SH-SY5Y (cell line): Measurements from ENCODE around the gene MAST4.

Experiments used
- GATA2 ChIP-seq: IDR thresholded peaks from 2 replicates; pipeline ENCODE4 v1.6.1; 2011; ENCODE audit warnings: mild to moderate bottlenecking, low read depth, low read length
- GATA3 ChIP-seq: IDR thresholded peaks from 2 replicates; pipeline ENCODE4 v1.6.1; 2011; ENCODE audit warnings: low read depth, mild to moderate bottlenecking, low read length, moderate library complexity

DNA sequence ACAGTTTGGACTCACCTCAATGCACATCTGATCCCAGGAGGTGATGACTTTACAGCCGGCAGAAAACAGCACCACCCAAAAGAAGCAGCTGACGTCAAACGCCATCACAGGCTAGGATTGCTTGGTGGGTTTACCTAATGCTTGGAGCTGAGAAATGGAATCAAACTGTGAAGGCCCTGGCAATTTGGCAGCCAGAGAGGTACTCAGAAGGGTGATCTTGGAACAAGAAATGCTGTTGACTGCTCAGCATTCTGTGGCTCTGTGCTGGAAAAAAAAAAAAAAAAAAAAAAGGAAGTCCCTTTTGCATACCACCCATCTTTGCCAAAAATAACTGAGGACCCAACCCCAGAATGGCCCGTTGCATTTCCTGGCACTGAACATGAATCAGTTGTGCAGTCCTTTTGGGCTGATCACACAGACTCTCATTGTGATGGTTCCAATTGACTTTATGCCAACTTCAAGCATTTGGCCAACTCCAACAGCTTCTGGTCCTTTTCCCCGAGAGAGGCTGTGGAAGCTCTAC, 600.4 kb downstream of the MAST4 start, which contains the start of gene CD180:
- TF ChIP-seq GATA2, result no peak
- no peak for TF ChIP-seq GATA3
